ENCODE data around the gene SMC1A. TPM values are rescaled to one million over a fixed set of nuclear protein-coding genes. Genes with fewer than 3 reads are reported as not detected.

SMC1A gene
- total RNA-seq, 6 experiments from 2014 or later = 21.2 to 41.1 (median 32.3) TPM

DNA sequence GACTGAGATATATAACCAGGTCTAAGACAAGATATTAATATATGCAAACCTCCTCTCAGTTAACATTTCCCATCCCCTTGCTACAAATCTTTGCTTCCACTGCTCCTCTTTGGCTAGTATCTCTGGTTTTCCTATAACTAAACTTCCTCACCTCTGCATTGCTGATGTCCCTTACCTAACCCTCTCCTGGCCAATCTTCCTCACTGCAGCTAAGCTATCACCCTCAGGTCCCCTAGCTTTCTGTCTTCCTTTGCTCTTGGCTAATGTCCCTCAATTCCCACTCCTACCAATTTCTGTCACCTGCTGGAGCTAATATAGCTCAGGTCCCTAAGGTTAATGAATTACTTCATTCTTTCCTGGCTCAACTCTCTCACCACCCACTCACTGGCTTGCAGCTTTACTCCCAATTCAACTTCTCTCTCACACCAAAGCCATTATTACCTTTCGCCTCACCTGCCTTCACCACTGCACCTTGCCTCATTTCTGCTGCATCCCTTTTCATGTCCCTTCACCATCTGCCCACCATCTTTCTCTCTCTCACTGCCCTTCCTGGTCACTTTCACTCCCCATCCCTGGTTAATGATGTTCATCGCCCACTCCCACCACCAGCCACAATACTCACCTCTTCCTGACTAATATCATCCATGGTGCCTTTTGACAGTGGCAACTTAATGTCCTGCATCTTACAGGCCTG is 26.7 kb downstream of the SMC1A start:
- no peaks in the 10 kb centered on the region for H3K4me1 ChIP-seq

DNA sequence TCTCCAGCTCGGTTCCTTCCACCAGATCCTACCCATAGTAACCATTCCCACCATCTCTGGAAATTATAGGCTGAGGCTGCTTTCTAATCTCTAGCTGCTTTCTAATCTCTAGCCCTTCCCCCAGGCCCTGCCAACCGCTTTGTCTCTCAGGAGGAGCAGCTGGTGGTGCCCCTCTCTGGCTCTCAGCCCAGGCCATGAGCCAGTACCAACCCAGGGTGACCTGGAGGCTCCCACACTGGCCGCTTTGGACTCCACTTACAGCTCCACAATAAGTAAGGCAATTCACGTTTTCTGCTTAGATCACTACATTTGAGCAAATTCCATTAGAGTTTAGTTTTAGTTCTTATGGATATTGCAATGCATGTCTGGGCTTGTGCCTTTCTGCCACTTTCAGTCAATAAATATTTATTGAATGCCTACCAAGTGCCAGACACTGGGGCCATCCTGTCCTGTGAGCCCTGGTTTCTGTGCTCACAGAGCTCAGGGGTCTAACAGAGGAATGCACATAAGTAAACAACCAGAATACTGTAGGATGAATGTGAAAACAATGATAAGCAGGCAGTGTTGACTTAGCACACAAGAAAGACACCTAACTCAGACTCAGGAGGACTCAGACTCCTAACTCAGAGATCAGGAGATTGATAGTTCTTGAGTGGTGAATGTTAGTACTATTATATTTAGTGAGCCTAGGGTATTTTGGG is 38.9 kb downstream of the SMC1A start:
- 90% methylated on average over 3 of the region's 4 CpGs for WGBS (ENCODE audit: insufficient coverage, low coverage, low lambda C conversion rate, missing lambda C conversion rate)
- TF ChIP-seq, protein P1, sequence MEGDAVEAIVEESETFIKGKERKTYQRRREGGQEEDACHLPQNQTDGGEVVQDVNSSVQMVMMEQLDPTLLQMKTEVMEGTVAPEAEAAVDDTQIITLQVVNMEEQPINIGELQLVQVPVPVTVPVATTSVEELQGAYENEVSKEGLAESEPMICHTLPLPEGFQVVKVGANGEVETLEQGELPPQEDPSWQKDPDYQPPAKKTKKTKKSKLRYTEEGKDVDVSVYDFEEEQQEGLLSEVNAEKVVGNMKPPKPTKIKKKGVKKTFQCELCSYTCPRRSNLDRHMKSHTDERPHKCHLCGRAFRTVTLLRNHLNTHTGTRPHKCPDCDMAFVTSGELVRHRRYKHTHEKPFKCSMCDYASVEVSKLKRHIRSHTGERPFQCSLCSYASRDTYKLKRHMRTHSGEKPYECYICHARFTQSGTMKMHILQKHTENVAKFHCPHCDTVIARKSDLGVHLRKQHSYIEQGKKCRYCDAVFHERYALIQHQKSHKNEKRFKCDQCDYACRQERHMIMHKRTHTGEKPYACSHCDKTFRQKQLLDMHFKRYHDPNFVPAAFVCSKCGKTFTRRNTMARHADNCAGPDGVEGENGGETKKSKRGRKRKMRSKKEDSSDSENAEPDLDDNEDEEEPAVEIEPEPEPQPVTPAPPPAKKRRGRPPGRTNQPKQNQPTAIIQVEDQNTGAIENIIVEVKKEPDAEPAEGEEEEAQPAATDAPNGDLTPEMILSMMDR (IDR thresholded peaks at IDR 0.05) = no peak
- no peak for TF ChIP-seq POLR2A (IDR thresholded peaks at IDR 0.05)
- no peak for DNase-seq
- H3K27me3 ChIP-seq = no peaks in the 10 kb centered on the region
- intact Hi-C loops (cut with DNase I) = no loop called here
- peaks cover 0 to 52% (median 20%) of the 10 kb centered on the region in 4 donors for H3K36me3 ChIP-seq
- H3K4me1 ChIP-seq = no peaks in the 10 kb centered on the region
- no peak overlapping the region for H3K4me3 ChIP-seq
- ATAC-seq = no peak
- no peak overlapping the region for H3K27ac ChIP-seq
- no peaks in the 10 kb centered on the region for H3K9me3 ChIP-seq

More for the DNA sequence above, 26.7 kb downstream of the SMC1A start:
- H3K4me3 ChIP-seq = no peak overlapping the region
- DNase-seq (no peak), ATAC-seq (no peak)
- WGBS (ENCODE audit: insufficient coverage, low coverage, low lambda C conversion rate, missing lambda C conversion rate) = 95% methylated on average over 2 of the region's 2 CpGs
- no peaks in the 10 kb centered on the region for H3K9me3 ChIP-seq
- TF ChIP-seq, protein P1 (IDR thresholded peaks at IDR 0.05) = no peak
- TF ChIP-seq POLR2A (IDR thresholded peaks at IDR 0.05) = no peak
- H3K27ac ChIP-seq = no peak overlapping the region
- H3K36me3 ChIP-seq = peaks cover 0 to 48% (median 7%) of the 10 kb centered on the region in 4 donors
- H3K27me3 ChIP-seq = no peaks in the 10 kb centered on the region
- intact Hi-C loops (cut with DNase I) = no loop called here

DNA sequence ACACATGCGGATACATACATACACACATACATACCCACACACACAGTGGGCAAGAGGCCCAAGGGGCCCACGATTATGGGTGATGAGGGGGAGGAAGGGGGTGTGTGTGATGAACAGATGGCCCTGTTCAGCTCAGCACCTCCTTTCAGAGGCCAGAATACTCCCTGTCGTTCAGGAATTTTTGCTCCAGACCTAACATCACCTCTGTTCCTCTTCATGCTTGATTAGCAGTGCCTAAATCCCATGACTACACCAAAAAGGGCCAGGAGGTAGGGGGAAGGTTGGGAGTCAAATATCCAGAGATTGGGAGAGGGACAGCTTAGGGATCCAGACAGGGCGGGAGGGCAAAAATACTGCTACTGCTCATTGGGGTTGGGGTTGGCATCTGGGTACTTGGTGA is 42.7 kb downstream of the SMC1A start:
- 100% methylated on average over 2 of the region's 4 CpGs for WGBS (ENCODE audit: insufficient coverage, low coverage, low lambda C conversion rate, missing lambda C conversion rate)

DNA sequence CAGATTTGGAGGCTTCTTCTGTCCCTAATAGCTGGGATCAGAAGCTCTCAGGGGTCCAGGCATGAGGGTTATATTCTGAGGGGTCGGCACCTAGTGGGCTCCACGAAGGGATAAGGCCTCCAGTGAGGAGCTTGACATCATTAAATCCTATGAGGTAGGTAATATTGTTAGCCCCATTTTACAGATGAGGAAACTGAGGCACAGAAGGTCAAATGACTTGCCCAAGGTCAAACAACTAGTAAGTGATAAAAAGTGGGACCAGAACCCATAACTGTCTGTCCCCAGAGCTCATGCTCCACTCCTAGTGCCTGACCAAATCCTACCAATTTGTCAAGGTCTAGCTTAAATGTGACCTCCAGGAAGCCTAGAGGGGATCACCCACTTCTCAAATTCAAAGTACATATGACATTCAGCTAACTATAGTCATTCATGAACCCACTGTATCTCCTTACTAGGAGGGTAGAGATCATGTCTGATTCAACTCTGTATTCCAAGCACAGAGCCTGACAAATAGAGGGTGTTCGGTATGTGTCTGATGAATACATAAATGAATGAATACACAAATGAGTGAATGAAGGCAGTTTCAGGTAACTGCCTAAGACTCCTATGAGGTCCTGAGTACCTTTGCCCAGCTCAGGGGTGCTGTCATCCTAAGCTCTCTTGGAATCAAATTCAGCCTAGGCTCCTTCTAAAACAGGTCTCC is 43.3 kb downstream of the SMC1A start:
- no peak overlapping the region for H3K27ac ChIP-seq
- no peaks in the 10 kb centered on the region for H3K4me1 ChIP-seq
- H3K27me3 ChIP-seq = no peaks in the 10 kb centered on the region
- H3K4me3 ChIP-seq = no peak overlapping the region
- peaks cover 0 to 48% (median 18%) of the 10 kb centered on the region in 4 donors for H3K36me3 ChIP-seq
- intact Hi-C loops (cut with DNase I) = no loop called here
- DNase-seq = no peak
- H3K9me3 ChIP-seq = no peaks in the 10 kb centered on the region
- ATAC-seq = no peak
- 100% methylated on average over 3 of the region's 3 CpGs for WGBS (ENCODE audit: insufficient coverage, low coverage, low lambda C conversion rate, missing lambda C conversion rate)
- no peak for TF ChIP-seq POLR2A (IDR thresholded peaks at IDR 0.05)
- TF ChIP-seq, protein P1 (IDR thresholded peaks at IDR 0.05) = no peak

More for the DNA sequence above, 42.7 kb downstream of the SMC1A start:
- DNase-seq (no peak), ATAC-seq (no peak)
- TF ChIP-seq, protein P1 (IDR thresholded peaks at IDR 0.05) = no peak
- no peak for TF ChIP-seq POLR2A (IDR thresholded peaks at IDR 0.05)
- intact Hi-C loops (cut with DNase I) = no loop called here
- H3K27ac ChIP-seq = no peak overlapping the region
- no peaks in the 10 kb centered on the region for H3K9me3 ChIP-seq
- no peaks in the 10 kb centered on the region for H3K27me3 ChIP-seq
- no peak overlapping the region for H3K4me3 ChIP-seq
- peaks cover 0 to 48% (median 18%) of the 10 kb centered on the region in 4 donors for H3K36me3 ChIP-seq
- no peaks in the 10 kb centered on the region for H3K4me1 ChIP-seq

Measured in right lobe of liver (tissue), 6 donors.